OCI-M1 (cell line): Measurements from ENCODE around the gene TRPM3.

ENCODE experiments used
- DNase-seq: peaks from one replicate; lab custom pipeline; 2025; lab: John Stamatoyannopoulos, UW

The TRPM3 gene

GRCh38 chr9:70485273-70485858 is 636.1 kb downstream of the TRPM3 start:
- peak; percentile 93 for DNase-seq

- peak; percentile 89 for DNase-seq
These were observed 636.9 kb downstream of the TRPM3 start for GRCh38 chr9:70484232-70485130.

GRCh38 chr9:70481471-70481870 is 640.0 kb downstream of the TRPM3 start:
- no peak for DNase-seq

GRCh38 chr9:70480405-70480980 is 640.9 kb downstream of the TRPM3 start:
- no peak for DNase-seq

GRCh38 chr9:70479880-70480291 is 641.5 kb downstream of the TRPM3 start:
- no peak for DNase-seq
